ENCODE data around the gene ZNF628.

DNA sequence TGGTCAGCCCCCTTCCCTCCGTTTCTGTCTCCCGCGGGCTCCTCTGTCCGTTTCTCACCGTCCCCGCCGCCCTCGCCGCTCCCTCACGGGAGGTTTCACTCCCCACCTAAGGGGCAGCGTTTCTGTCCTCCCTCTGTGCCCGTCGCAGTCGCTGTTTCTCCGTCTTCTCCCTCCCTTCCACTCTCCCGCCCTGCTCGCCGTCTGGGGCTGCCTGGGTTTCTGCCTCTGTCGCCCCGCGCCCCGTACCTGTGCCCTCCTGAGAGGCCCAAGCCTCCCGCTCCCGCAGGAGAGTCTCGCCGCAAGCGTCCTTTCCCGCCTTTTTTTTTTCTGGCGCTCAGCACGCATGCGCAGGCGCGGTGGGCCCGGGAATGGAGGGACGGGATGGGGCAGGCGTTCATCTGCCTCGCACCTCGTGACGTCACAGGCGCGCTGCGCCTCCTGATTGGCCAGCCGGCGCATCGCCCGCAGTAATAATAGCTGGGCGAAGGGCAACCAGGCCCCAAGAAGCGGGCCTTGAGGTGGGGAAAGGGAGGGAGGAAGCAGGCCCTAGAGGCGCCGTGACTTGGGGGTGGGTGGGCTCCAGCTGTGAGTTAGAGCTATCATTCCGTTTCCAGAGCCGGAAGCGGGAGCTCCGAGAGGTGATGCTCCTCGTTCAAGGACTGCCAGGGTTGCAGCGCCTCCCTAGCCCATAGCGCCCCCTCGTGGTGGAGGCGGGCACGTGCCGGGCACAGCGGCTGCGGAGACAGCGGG is 27.3 kb downstream of the ZNF628 start:
- TF ChIP-seq, protein P1, sequence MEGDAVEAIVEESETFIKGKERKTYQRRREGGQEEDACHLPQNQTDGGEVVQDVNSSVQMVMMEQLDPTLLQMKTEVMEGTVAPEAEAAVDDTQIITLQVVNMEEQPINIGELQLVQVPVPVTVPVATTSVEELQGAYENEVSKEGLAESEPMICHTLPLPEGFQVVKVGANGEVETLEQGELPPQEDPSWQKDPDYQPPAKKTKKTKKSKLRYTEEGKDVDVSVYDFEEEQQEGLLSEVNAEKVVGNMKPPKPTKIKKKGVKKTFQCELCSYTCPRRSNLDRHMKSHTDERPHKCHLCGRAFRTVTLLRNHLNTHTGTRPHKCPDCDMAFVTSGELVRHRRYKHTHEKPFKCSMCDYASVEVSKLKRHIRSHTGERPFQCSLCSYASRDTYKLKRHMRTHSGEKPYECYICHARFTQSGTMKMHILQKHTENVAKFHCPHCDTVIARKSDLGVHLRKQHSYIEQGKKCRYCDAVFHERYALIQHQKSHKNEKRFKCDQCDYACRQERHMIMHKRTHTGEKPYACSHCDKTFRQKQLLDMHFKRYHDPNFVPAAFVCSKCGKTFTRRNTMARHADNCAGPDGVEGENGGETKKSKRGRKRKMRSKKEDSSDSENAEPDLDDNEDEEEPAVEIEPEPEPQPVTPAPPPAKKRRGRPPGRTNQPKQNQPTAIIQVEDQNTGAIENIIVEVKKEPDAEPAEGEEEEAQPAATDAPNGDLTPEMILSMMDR (IDR thresholded peaks at IDR 0.05; ENCODE audit: low read depth, low read length, poor library complexity, severe bottlenecking) = peak; percentile 97
- no peak for TF ChIP-seq EZH2phosphoT487 (IDR thresholded peaks at IDR 0.05; ENCODE audit: borderline replicate concordance, low read length)

All from DOHH2 (cell line).